CD4-positive, alpha-beta T cell (primary cell): ENCODE results near the gene PCDHB11. TPM values are rescaled to one million over a fixed set of nuclear protein-coding genes. Genes with fewer than 3 reads are reported as not detected.

Source experiments
- ATAC-seq: fragments of 200-7000 bp; cut with Tn5 transposase; one replicate; pipeline ENCODE4 v1.10.0; 2022; ENCODE audit warnings: mild to moderate bottlenecking; ENCODE audit not compliant: poor library complexity
- CTCF ChIA-PET: fragments of 350-600 bp; sonication (Branson Sonifier 250); formaldehyde crosslinking; loops from one replicate; lab custom pipeline; 2021; ENCODE audit warnings: antibody characterized with exemption, inconsistent platforms; lab: Charles Lee
- POLR2A ChIA-PET: fragments of 350-600 bp; sonication (Branson Sonifier 250); formaldehyde crosslinking; loops from one replicate; lab custom pipeline; 2021; ENCODE audit warnings: antibody characterized with exemption, inconsistent platforms; lab: Charles Lee
- DNase-seq, 14 experiments: peaks; one replicate each; pipeline ENCODE4 v3.0.0-alpha.2; 2013 to 2020; ENCODE audit warnings: mixed read lengths in 2 of 14
- H3K27ac ChIP-seq, 2 donors: one replicate each; pipeline versions ENCODE4 v1.5.1 to v1.7.0; 2013; ENCODE audit warnings: low read length in 2 of 2, low read depth in 1 of 2, mild to moderate bottlenecking in 1 of 2
- H3K27me3 ChIP-seq, 2 experiments: 1 replicate in 1 of 2; 2 replicates in 1 of 2; pipeline versions ENCODE4 v1.6.1 to v1.7.0; 2013; ENCODE audit warnings: low read length in 2 of 2, control low read depth in 1 of 2, mild to moderate bottlenecking in 1 of 2, moderate library complexity in 1 of 2; ENCODE audit not compliant: insufficient read depth in 2 of 2, control insufficient read depth in 1 of 2
- H3K36me3 ChIP-seq: one replicate; pipeline ENCODE4 v1.6.1; 2013; ENCODE audit warnings: low read length, control low read depth; ENCODE audit not compliant: insufficient read depth
- H3K4me1 ChIP-seq: one replicate; pipeline ENCODE4 v1.6.1; 2013; ENCODE audit warnings: low read length, control low read depth; ENCODE audit not compliant: insufficient read depth
- H3K4me3 ChIP-seq: one replicate; pipeline ENCODE4 v1.5.1; 2013; ENCODE audit warnings: mild to moderate bottlenecking, low read length, moderate library complexity
- H3K9me3 ChIP-seq, 2 experiments: 1 replicate in 1 of 2; 2 replicates in 1 of 2; pipeline versions ENCODE4 v1.6.1 to v1.7.0; 2013; ENCODE audit warnings: low read length in 2 of 2, mild to moderate bottlenecking in 2 of 2, control low read depth in 1 of 2, moderate library complexity in 1 of 2; ENCODE audit not compliant: control insufficient read depth in 1 of 2, insufficient read depth in 1 of 2
- H3K27ac Mint-ChIP-seq: one replicate; pipeline ENCODE4 v1.8.0; 2020; ENCODE audit warnings: mixed read lengths
- H3K27me3 Mint-ChIP-seq: one replicate; pipeline ENCODE4 v1.8.0; 2021; ENCODE audit warnings: mixed read lengths
- H3K36me3 Mint-ChIP-seq: one replicate; pipeline ENCODE4 v1.8.0; 2021; ENCODE audit warnings: low read depth, mixed read lengths
- H3K4me1 Mint-ChIP-seq: one replicate; pipeline ENCODE4 v1.8.0; 2021; ENCODE audit warnings: low read depth, mixed read lengths
- H3K4me3 Mint-ChIP-seq: one replicate; pipeline ENCODE4 v1.8.0; 2020; ENCODE audit warnings: mild to moderate bottlenecking, mixed read lengths
- H3K9me3 Mint-ChIP-seq: one replicate; pipeline ENCODE4 v1.8.0; 2020; ENCODE audit warnings: mixed read lengths
- intact Hi-C, 2 experiments: fragments of 100-400 bp; cut with DNase I in 1 of 2; cut with micrococcal nuclease in 1 of 2; formaldehyde crosslinking; loops; one replicate each; pipeline versions ENCODE4 v1.15.1 to v1.9.0; 2023 to 2025; cut with DNase I, micrococcal nuclease
- polyA plus RNA-seq, 2 donors: library from polyadenylated mRNA; unstranded; fragments of 120-200 nt; gene quantifications; one replicate each; pipeline ENCODE4 v1.2.1, GENCODE V29; 2013
- total RNA-seq, 174 experiments: library from RNA in 2 of 174; stranded (reverse) in 2 of 174; gene quantifications; one replicate each; pipeline ENCODE4 v1.2.3 and lab custom pipeline; 2021 to 2026
- TF ChIP-seq, protein P1 (sequence below): fragments of 200-600 bp; IDR thresholded peaks from one replicate; pipeline ENCODE4 v1.8.0; 2022; ENCODE audit warnings: antibody characterized with exemption, mild to moderate bottlenecking

The PCDHB11 gene
- total RNA-seq, result not detected
- not detected for polyA plus RNA-seq (2013, experiment 1 of 2)
- polyA plus RNA-seq (2013, experiment 2 of 2), result 0.14 TPM
- 0 to 0.23 (median 0) reads per million in 172 experiments for total RNA-seq (lab: John Stamatoyannopoulos, UW)

DNA sequence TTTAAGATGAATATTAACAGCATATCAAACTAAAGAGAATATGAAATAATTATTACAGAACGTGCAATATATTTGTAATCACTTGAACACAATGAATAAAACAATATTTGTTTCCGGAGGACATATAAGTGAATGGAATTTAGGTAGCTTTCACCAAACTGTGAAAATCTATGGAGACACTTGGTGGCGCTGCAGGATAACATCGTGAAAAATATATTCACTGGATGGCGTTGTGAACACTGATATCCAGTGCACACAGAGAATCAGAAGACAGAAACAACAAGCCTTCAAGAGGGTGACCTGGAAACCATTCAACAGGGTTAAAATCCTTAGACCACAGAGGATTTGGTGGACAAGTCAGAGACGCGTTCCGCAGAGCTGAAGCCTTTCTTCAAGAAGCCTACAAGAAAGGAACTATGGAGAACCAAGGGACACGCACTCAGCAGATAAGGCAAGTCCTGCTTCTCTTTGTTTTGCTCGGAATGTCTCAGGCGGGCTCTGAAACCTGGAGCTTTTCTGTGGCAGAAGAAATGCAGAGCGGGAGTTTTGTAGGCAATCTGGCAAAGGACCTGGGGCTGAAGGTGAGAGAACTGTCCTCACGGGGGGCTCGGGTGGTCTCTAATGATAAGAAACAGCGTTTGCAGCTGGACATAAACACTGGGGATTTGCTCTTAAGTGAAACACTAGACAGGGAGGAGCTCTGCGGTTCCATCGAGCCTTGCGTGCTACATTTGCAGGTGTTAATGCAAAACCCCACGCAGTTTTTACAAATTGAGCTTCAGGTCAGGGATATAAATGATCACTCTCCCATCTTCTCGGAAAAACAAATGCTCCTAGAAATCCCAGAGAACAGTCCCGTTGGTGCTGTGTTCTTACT, at the start of gene PCDHB11:
Gene PCDHB11, plus strand, starts transcription at position 269 of the 877 bp plus-strand sequence. Its CDS starts 148 bp downstream, at position 417.
- Histone ChIP-seq H3K36me3 (no peaks in the 10 kb centered on the region), H3K4me1 (no peaks in the 10 kb centered on the region), H3K27me3 (peaks cover 18 to 19% of the 10 kb centered on the region in 2 experiments), H3K4me3 (no peak within 1 kb of the TSS), H3K9me3 (peaks cover 25 to 27% of the 10 kb centered on the region in 2 experiments), H3K27ac (no peak within 1 kb of the TSS)
- DNase-seq (peak in 1 of 14 experiments; percentile 3), ATAC-seq (no peak)
- intact Hi-C loops, result loop anchor here in 1 of 2 experiments (10.0 kb wide), 1 partner anchor 355 kb away; no protein-coding TSS in a partner anchor
- Mint-ChIP-seq H3K27ac (no peak within 1 kb of the TSS), H3K36me3 (no peaks in the 10 kb centered on the region), H3K4me3 (no peak within 1 kb of the TSS), H3K4me1 (no peaks in the 10 kb centered on the region), H3K27me3 (peaks cover 71% of the 10 kb centered on the region), H3K9me3 (peaks cover 15% of the 10 kb centered on the region)
- TF ChIP-seq, protein P1, sequence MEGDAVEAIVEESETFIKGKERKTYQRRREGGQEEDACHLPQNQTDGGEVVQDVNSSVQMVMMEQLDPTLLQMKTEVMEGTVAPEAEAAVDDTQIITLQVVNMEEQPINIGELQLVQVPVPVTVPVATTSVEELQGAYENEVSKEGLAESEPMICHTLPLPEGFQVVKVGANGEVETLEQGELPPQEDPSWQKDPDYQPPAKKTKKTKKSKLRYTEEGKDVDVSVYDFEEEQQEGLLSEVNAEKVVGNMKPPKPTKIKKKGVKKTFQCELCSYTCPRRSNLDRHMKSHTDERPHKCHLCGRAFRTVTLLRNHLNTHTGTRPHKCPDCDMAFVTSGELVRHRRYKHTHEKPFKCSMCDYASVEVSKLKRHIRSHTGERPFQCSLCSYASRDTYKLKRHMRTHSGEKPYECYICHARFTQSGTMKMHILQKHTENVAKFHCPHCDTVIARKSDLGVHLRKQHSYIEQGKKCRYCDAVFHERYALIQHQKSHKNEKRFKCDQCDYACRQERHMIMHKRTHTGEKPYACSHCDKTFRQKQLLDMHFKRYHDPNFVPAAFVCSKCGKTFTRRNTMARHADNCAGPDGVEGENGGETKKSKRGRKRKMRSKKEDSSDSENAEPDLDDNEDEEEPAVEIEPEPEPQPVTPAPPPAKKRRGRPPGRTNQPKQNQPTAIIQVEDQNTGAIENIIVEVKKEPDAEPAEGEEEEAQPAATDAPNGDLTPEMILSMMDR, result no peak
- POLR2A ChIA-PET, result no interaction called here
- CTCF ChIA-PET, result no interaction called here

DNA sequence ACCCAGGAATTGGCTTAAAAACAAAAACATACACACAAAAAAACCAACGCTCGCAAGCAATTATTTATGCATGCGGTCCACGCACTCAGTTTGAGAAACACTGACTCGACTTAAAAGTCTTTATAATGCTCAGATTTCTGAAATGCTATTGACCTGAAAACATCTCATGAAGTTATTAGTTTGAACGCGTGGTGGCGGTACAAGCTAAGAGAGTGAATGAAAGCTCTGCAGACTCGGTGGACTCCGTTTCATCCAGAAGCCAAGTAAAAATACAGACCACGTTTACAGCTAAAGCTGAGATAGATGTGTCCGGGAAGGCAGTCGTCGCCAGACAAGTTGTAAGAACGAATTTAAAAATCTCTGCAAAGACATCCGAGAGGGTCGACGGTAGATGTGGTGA, 49.6 kb upstream of the PCDHB11 start, which contains the start of gene PCDHB6:
Gene PCDHB6, plus strand, starts transcription at position 246 of the 400 bp plus-strand sequence. CDS start 201 bp downstream, outside the sequence.
- ATAC-seq, result no peak
- peak in 2 of 14 experiments; percentile 5 for DNase-seq
- H3K4me1 ChIP-seq, result no peaks in the 10 kb centered on the region
- TF ChIP-seq, protein P1, result no peak
- Mint-ChIP-seq H3K4me1 (peaks cover 5% of the 10 kb centered on the region), H3K27ac (no peak within 1 kb of the TSS), H3K4me3 (peak within 1 kb of the TSS; percentile 72), H3K9me3 (peaks cover 12% of the 10 kb centered on the region), H3K27me3 (peaks cover 73% of the 10 kb centered on the region), H3K36me3 (peaks cover 5% of the 10 kb centered on the region)
- ChIA-PET POLR2A (no interaction called here), CTCF (interaction anchor here (0.5 kb wide), 1 partner anchor 21 kb away, joined by 3 read pairs; no protein-coding TSS in a partner anchor)
- no peak within 1 kb of the TSS for H3K4me3 ChIP-seq
- H3K9me3 ChIP-seq, result peaks cover 2 to 28% of the 10 kb centered on the region in 2 experiments
- peaks cover 10 to 15% of the 10 kb centered on the region in 2 experiments for H3K27me3 ChIP-seq
- no peak within 1 kb of the TSS for H3K27ac ChIP-seq
- no peaks in the 10 kb centered on the region for H3K36me3 ChIP-seq
- intact Hi-C loops, result no loop called here

DNA sequence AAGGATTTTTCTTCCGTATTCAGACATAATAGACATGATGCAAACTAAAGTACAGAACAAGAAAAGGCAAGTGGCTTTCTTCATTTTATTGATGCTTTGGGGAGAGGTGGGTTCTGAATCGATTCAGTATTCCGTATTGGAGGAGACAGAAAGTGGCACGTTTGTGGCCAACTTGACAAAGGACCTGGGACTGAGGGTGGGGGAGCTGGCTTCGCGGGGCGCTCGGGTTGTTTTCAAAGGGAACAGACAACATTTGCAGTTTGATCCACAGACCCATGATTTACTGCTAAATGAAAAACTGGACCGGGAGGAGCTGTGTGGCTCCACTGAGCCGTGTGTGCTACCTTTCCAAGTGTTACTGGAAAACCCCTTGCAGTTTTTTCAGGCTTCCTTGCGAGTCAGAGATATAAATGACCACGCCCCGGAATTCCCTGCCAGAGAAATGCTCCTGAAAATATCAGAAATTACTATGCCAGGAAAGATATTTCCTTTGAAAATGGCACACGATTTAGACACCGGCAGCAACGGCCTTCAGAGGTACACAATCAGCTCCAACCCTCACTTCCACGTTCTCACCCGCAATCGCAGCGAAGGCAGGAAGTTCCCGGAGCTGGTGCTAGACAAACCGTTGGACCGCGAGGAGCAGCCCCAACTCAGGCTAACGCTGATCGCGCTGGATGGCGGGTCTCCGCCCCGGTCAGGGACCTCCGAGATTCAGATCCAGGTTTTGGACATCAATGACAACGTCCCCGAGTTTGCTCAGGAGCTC, 49.0 kb upstream of the PCDHB11 start:
- peaks cover 12% of the 10 kb centered on the region for H3K9me3 Mint-ChIP-seq
- peaks cover 73% of the 10 kb centered on the region for H3K27me3 Mint-ChIP-seq
- H3K36me3 ChIP-seq, result no peaks in the 10 kb centered on the region
- H3K27me3 ChIP-seq, result peaks cover 11 to 15% of the 10 kb centered on the region in 2 experiments
- intact Hi-C loops, result no loop called here
- peak overlapping the region; percentile 72 for H3K4me3 Mint-ChIP-seq
- DNase-seq, result no peak
- H3K36me3 Mint-ChIP-seq, result peaks cover 5% of the 10 kb centered on the region
- H3K4me1 ChIP-seq, result no peaks in the 10 kb centered on the region
- H3K4me1 Mint-ChIP-seq, result peaks cover 5% of the 10 kb centered on the region
- H3K27ac ChIP-seq, result no peak overlapping the region
- ChIA-PET POLR2A (no interaction called here), CTCF (interaction anchor here (0.5 kb wide), 1 partner anchor 22 kb away, joined by 3 read pairs; no protein-coding TSS in a partner anchor)
- H3K4me3 ChIP-seq, result no peak overlapping the region
- H3K9me3 ChIP-seq, result peaks cover 8 to 31% of the 10 kb centered on the region in 2 experiments
- ATAC-seq, result no peak
- TF ChIP-seq, protein P1, result no peak
- no peak overlapping the region for H3K27ac Mint-ChIP-seq
